Measurements from ENCODE around the gene RARB. TPM values are rescaled to one million over a fixed set of nuclear protein-coding genes. Genes with fewer than 3 reads are reported as not detected.

Gene RARB
- total and polyA plus RNA-seq, 3 donors from 2014 or later = 0.63 to 1.5 (median 0.99) TPM

DNA sequence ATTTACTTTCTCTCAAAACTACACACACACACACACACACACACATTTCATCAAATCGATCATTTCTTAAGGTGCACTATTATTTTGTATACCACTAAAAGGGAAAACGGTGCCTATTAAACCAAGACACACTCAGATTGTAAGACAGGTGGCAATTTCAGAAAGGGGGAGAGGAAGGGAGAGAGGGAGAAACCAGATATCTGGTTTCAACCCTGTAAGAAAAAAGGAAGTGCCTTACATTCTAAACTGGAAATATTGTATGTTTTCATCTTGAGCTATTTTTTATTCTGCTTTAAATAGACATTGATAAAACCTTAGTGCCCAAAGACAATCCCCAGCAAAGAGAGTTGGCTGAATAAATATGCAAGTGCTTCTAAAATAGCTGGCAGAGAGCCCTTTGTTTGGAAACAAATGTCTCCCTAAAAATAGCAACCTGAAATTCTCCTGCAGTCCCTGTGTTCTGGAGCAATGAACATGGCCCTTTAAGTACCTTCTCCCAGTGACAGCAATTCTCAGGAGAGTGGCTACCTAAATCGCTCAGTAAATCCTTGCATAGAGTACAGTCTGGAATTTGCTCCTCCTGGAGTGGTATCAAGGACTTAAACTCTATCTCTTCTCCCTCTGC is 85.7 kb downstream of the RARB start:
- H3K36me3 ChIP-seq (ENCODE audit: low read depth, missing control alignments) = no peaks in the 10 kb centered on the region
- DNase-seq = no peak
- no peak overlapping the region for H3K4me3 ChIP-seq
- no peak overlapping the region for H3K27ac ChIP-seq
- H3K27me3 ChIP-seq = no peaks in the 10 kb centered on the region
- WGBS, 2 donors = 45 to 57% methylated on average over 3 of the region's 3 CpGs
- TF ChIP-seq, protein P1, sequence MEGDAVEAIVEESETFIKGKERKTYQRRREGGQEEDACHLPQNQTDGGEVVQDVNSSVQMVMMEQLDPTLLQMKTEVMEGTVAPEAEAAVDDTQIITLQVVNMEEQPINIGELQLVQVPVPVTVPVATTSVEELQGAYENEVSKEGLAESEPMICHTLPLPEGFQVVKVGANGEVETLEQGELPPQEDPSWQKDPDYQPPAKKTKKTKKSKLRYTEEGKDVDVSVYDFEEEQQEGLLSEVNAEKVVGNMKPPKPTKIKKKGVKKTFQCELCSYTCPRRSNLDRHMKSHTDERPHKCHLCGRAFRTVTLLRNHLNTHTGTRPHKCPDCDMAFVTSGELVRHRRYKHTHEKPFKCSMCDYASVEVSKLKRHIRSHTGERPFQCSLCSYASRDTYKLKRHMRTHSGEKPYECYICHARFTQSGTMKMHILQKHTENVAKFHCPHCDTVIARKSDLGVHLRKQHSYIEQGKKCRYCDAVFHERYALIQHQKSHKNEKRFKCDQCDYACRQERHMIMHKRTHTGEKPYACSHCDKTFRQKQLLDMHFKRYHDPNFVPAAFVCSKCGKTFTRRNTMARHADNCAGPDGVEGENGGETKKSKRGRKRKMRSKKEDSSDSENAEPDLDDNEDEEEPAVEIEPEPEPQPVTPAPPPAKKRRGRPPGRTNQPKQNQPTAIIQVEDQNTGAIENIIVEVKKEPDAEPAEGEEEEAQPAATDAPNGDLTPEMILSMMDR (IDR thresholded peaks at IDR 0.05) = no peak
- no peak for TF ChIP-seq POLR2A (IDR thresholded peaks at IDR 0.05)
- no peaks in the 10 kb centered on the region for H3K9me3 ChIP-seq
- H3K4me1 ChIP-seq = no peaks in the 10 kb centered on the region
- intact Hi-C loops (cut with DNase I; ENCODE audit: low total_unique reads) = no loop called here

DNA sequence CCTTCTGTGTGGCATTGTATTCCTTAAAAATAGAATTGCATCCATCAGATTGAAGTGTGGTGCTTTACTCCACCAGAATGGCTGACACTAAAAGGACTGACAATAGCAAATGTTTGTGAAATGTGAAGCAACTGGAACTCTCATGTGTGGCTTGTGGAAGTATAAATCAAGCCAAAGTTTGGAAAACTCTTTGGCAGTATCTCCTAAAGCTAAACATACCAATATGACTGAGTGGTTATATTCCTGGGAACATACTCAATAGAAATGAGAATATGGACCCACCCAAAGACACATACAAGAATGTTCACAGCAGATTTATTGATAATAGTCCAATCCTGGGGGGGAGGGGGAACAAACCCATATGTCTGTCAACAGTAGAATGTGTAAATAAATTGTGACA is 87.1 kb downstream of the RARB start:
- Histone ChIP-seq H3K4me3 (no peak overlapping the region), H3K27ac (no peak overlapping the region), H3K9me3 (no peaks in the 10 kb centered on the region), H3K36me3 (ENCODE audit: low read depth, missing control alignments) (no peaks in the 10 kb centered on the region), H3K4me1 (no peaks in the 10 kb centered on the region), H3K27me3 (no peaks in the 10 kb centered on the region)
- DNase-seq = no peak
- intact Hi-C loops (cut with DNase I; ENCODE audit: low total_unique reads) = no loop called here
- no peak for TF ChIP-seq POLR2A (IDR thresholded peaks at IDR 0.05)
- TF ChIP-seq, protein P1 (IDR thresholded peaks at IDR 0.05) = no peak

- intact Hi-C loops (cut with DNase I; ENCODE audit: low total_unique reads) = no loop called here
- Histone ChIP-seq H3K27ac (no peak overlapping the region), H3K4me3 (no peak overlapping the region), H3K36me3 (ENCODE audit: low read depth, missing control alignments) (no peaks in the 10 kb centered on the region), H3K27me3 (no peaks in the 10 kb centered on the region), H3K9me3 (no peaks in the 10 kb centered on the region), H3K4me1 (no peaks in the 10 kb centered on the region)
- 90 to 94% methylated on average over 8 of the region's 8 CpGs for WGBS, 2 donors
- no peak for DNase-seq
- TF ChIP-seq POLR2A (IDR thresholded peaks at IDR 0.05) = no peak
- TF ChIP-seq, protein P1 (IDR thresholded peaks at IDR 0.05) = no peak
These were observed 93.0 kb downstream of the RARB start for GRCh38 chr3:25520926-25521559.

DNA sequence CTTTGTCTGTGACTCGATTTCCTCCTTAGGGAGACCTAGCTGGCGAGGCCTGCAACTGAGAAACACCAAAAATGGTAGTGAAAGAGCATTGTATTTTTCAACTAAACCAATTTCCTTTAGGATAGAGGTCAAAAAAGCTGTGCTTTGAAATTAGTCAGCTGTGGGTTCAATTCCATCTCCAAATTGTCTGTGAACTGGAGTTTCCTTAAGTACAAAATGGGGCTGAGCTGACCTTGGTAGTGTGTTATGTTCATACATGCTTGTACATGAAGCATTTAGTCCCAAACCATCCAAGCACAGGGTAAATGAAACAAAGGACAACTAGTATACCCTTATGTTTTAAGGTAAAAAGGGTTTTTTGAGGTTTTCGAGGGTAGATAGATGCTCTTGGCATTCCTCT is 99.3 kb downstream of the RARB start:
- TF ChIP-seq, protein P1 (IDR thresholded peaks at IDR 0.05) = no peak
- TF ChIP-seq POLR2A (IDR thresholded peaks at IDR 0.05) = no peak
- DNase-seq = no peak
- Histone ChIP-seq H3K27ac (no peak overlapping the region), H3K4me3 (no peak overlapping the region), H3K36me3 (ENCODE audit: low read depth, missing control alignments) (no peaks in the 10 kb centered on the region), H3K9me3 (no peaks in the 10 kb centered on the region), H3K4me1 (no peaks in the 10 kb centered on the region), H3K27me3 (no peaks in the 10 kb centered on the region)
- intact Hi-C loops (cut with DNase I; ENCODE audit: low total_unique reads) = no loop called here
- WGBS, 2 donors = 90% methylated on average over 3 of the region's 3 CpGs

- intact Hi-C loops (cut with DNase I; ENCODE audit: low total_unique reads) = no loop called here
These were observed 99.7 kb downstream of the RARB start for GRCh38 chr3:25527801-25528200.

More at GRCh38 chr3:25527801-25528200, 99.7 kb downstream of the RARB start:
- no peaks in the 10 kb centered on the region for H3K9me3 ChIP-seq
- no peaks in the 10 kb centered on the region for H3K36me3 ChIP-seq (ENCODE audit: low read depth, missing control alignments)
- no peaks in the 10 kb centered on the region for H3K4me1 ChIP-seq
- no peaks in the 10 kb centered on the region for H3K27me3 ChIP-seq
- H3K4me3 ChIP-seq = no peak overlapping the region
- 72 to 84% methylated on average over 4 of the region's 4 CpGs for WGBS, 2 donors
- DNase-seq = no peak
- H3K27ac ChIP-seq = no peak overlapping the region
- TF ChIP-seq POLR2A (IDR thresholded peaks at IDR 0.05) = no peak
- TF ChIP-seq, protein P1 (IDR thresholded peaks at IDR 0.05) = no peak
